IMR-90 (cell line): ENCODE measurements around the gene CCDC77. TPM values are rescaled to one million over a fixed set of nuclear protein-coding genes. Genes with fewer than 3 reads are reported as not detected.

ENCODE experiments used
- ATAC-seq: fragments of 200-7000 bp; cut with Tn5 transposase; 2 replicates; pipeline ENCODE4 v1.9.1; 2020; ENCODE audit warnings: low read depth, mild to moderate bottlenecking, moderate library complexity
- BruUV-seq: library from RNA; stranded (reverse); fragments of 400-500 nt; replicated peaks from 2 replicates; lab custom pipeline; 2021; lab: Mats Ljungman, UMichigan
- CTCF ChIA-PET: fragments of 300-600 bp; formaldehyde crosslinking; extraction: SDS; loops from one replicate; lab custom pipeline; 2021; ENCODE audit warnings: antibody characterized with exemption; lab: Yijun Ruan, JAX
- POLR2A ChIA-PET: fragments of 300-600 bp; sonication (Branson Sonifier 250); formaldehyde crosslinking; loops from one replicate; lab custom pipeline; 2022; ENCODE audit warnings: antibody characterized with exemption; ENCODE audit not compliant: unreplicated experiment; lab: Charles Lee
- DNase-seq: peaks from one replicate; pipeline ENCODE4 v3.0.0; 2013
- H2AFZ ChIP-seq: replicated peaks from 2 replicates; pipeline ENCODE3; 2013; ENCODE audit warnings: low read length, mild to moderate bottlenecking; ENCODE audit not compliant: poor library complexity
- H2AK5ac ChIP-seq: 2 replicates; pipeline ENCODE4 v1.6.1; 2013; ENCODE audit warnings: low read depth, low read length, inconsistent platforms
- H2AK9ac ChIP-seq: replicated peaks from 2 replicates; pipeline ENCODE3; 2013; ENCODE audit warnings: mild to moderate bottlenecking, low read depth, low read length, moderate library complexity; ENCODE audit not compliant: poor library complexity
- H2BK120ac ChIP-seq: 2 replicates; pipeline ENCODE4 v1.6.1; 2013; ENCODE audit warnings: low read depth, low read length, inconsistent platforms
- H2BK15ac ChIP-seq: 3 replicates; pipeline ENCODE4 v1.6.1; 2013; ENCODE audit warnings: low read depth, low read length, inconsistent platforms
- H2BK20ac ChIP-seq: 2 replicates; pipeline ENCODE4 v1.6.1; 2013; ENCODE audit warnings: low read depth, mild to moderate bottlenecking, inconsistent platforms, low read length, moderate library complexity
- H2BK5ac ChIP-seq: 2 replicates; pipeline ENCODE4 v1.6.1; 2013; ENCODE audit warnings: mild to moderate bottlenecking, low read depth, low read length, inconsistent platforms; ENCODE audit not compliant: poor library complexity, severe bottlenecking
- H3K14ac ChIP-seq: replicated peaks from 2 replicates; pipeline ENCODE4 v1.6.1; 2013; ENCODE audit warnings: low read depth, low read length, inconsistent platforms
- H3K18ac ChIP-seq: 2 replicates; pipeline ENCODE4 v1.6.1; 2013; ENCODE audit warnings: low read depth, low read length, control low read depth
- H3K23ac ChIP-seq: 2 replicates; pipeline ENCODE4 v1.6.1; 2013; ENCODE audit warnings: low read depth, low read length, inconsistent platforms
- H3K27ac ChIP-seq: 2 replicates; pipeline ENCODE4 v1.5.1; 2013; ENCODE audit warnings: mild to moderate bottlenecking, control low read depth, low read length; ENCODE audit not compliant: insufficient read depth
- H3K27me3 ChIP-seq: 2 replicates; pipeline ENCODE4 v1.6.1; 2013; ENCODE audit warnings: low read length; ENCODE audit not compliant: control insufficient read depth, insufficient read depth
- H3K36me3 ChIP-seq: 2 replicates; pipeline ENCODE4 v1.6.1; 2013; ENCODE audit warnings: low read length, mixed read lengths; ENCODE audit not compliant: control insufficient read depth, insufficient read depth
- H3K4ac ChIP-seq: 2 replicates; pipeline ENCODE4 v1.6.1; 2013; ENCODE audit warnings: low read depth, low read length, inconsistent platforms
- H3K4me1 ChIP-seq: 2 replicates; pipeline ENCODE4 v1.6.1; 2013; ENCODE audit warnings: low read length, mixed read lengths; ENCODE audit not compliant: control insufficient read depth, insufficient read depth
- H3K4me2 ChIP-seq: 2 replicates; pipeline ENCODE4 v1.6.1; 2013; ENCODE audit warnings: low read depth, mild to moderate bottlenecking, control low read depth, low read length, moderate library complexity
- H3K4me3 ChIP-seq: 2 replicates; pipeline ENCODE4 v1.5.1; 2013; ENCODE audit warnings: low read depth, mild to moderate bottlenecking, control low read depth, low read length, moderate library complexity; ENCODE audit not compliant: insufficient read depth
- H3K56ac ChIP-seq: 2 replicates; pipeline ENCODE4 v1.6.1; 2013; ENCODE audit warnings: low read length, inconsistent platforms; ENCODE audit not compliant: insufficient read depth; ENCODE audit errors: extremely low read depth
- H3K79me1 ChIP-seq, 2 experiments: 2 replicates each; pipeline ENCODE4 v1.6.1; 2013; ENCODE audit warnings: low read length in 2 of 2, inconsistent platforms in 1 of 2, low read depth in 1 of 2
- H3K9ac ChIP-seq: 2 replicates; pipeline ENCODE4 v1.6.1; 2013; ENCODE audit warnings: low read depth, low read length, control low read depth
- H3K9me1 ChIP-seq: 2 replicates; pipeline ENCODE4 v1.6.1; 2013; ENCODE audit warnings: low read length, inconsistent platforms; ENCODE audit not compliant: insufficient read depth
- H3K9me3 ChIP-seq: 2 replicates; pipeline ENCODE4 v1.6.1; 2013; ENCODE audit warnings: low read length; ENCODE audit not compliant: control insufficient read depth, insufficient read depth
- H4K20me1 ChIP-seq: 2 replicates; pipeline ENCODE4 v1.6.1; 2013; ENCODE audit warnings: low read length, inconsistent platforms; ENCODE audit not compliant: insufficient read depth
- H4K5ac ChIP-seq: 2 replicates; pipeline ENCODE4 v1.6.1; 2013; ENCODE audit warnings: mild to moderate bottlenecking, low read depth, low read length, control low read depth
- H4K8ac ChIP-seq, 2 experiments: 2 replicates each; pipeline ENCODE4 v1.6.1; 2013; ENCODE audit warnings: low read depth in 2 of 2, low read length in 2 of 2, control low read depth in 1 of 2, inconsistent platforms in 1 of 2
- H4K91ac ChIP-seq: 2 replicates; pipeline ENCODE4 v1.6.1; 2013; ENCODE audit warnings: low read depth, low read length, inconsistent platforms; ENCODE audit not compliant: insufficient read depth
- BHLHE40 ChIP-seq: fragments of 150-350 bp; IDR thresholded peaks from 2 replicates; pipeline ENCODE4 v1.6.1; 2016; ENCODE audit warnings: mild to moderate bottlenecking, low read depth, low read length
- CHD1 ChIP-seq: IDR thresholded peaks from 2 replicates; pipeline ENCODE4 v1.6.1; 2012; ENCODE audit warnings: low read depth, low read length, improper control_type of control experiment
- FOS ChIP-seq: fragments of 150-350 bp; IDR thresholded peaks from 2 replicates; pipeline ENCODE4 v1.6.1; 2016; ENCODE audit warnings: low read depth, low read length
- MAZ ChIP-seq: IDR thresholded peaks from 2 replicates; pipeline ENCODE4 v1.6.1; 2012; ENCODE audit warnings: low read depth, mild to moderate bottlenecking, low read length, improper control_type of control experiment, moderate library complexity, borderline replicate concordance
- NFE2L2 ChIP-seq: fragments of 150-350 bp; IDR thresholded peaks from 2 replicates; pipeline ENCODE4 v1.6.1; 2016; ENCODE audit warnings: low read depth, mild to moderate bottlenecking, low read length
- RCOR1 ChIP-seq: IDR thresholded peaks from 2 replicates; pipeline ENCODE4 v1.6.1; 2012; ENCODE audit warnings: mild to moderate bottlenecking, low read length, improper control_type of control experiment; ENCODE audit not compliant: insufficient replicate concordance
- WGBS, 2 experiments: methylation state at CpG; one replicate each; pipeline versions ENCODE4 v1.1.5 to v1.1.7; 2013; ENCODE audit warnings: missing lambda C conversion rate in 2 of 2; ENCODE audit not compliant: insufficient read length in 1 of 2; ENCODE audit errors: extremely low coverage in 2 of 2; 5-methylcytosine and 5-hydroxymethylcytosine counted together
- dilution Hi-C: fragments of 300-500 bp; cut with HindIII; formaldehyde crosslinking; loops from one replicate; pipeline ENCODE4 v1.14.3; 2018; ENCODE audit warnings: low sequenced_read_pairs; ENCODE audit not compliant: unreplicated experiment
- in situ Hi-C: fragments of 300-500 bp; cut with MboI; formaldehyde crosslinking; loops from 3 replicates; pipeline ENCODE4 v1.14.3; 2019; ENCODE audit warnings: low sequenced_read_pairs, inconsistent platforms, mixed read lengths
- intact Hi-C: fragments of 100-400 bp; cut with micrococcal nuclease; formaldehyde crosslinking; loops from 2 replicates; pipeline ENCODE4 v1.10.0; 2022
- polyA plus RNA-seq, 3 experiments: library from polyadenylated mRNA; depleted of rRNA; stranded (reverse); fragments of >200 nt; gene quantifications; 2 replicates each; pipeline ENCODE4 v1.2.3, GENCODE V29; 2012; ENCODE audit warnings: low replicate concordance in 1 of 3
- total RNA-seq: library from RNA; depleted of rRNA; stranded (reverse); fragments of >200 nt; gene quantifications from 2 replicates; pipeline ENCODE4 v1.2.3, GENCODE V29; 2012
- TF ChIP-seq, protein P1 (sequence below): fragments of 150-350 bp; IDR thresholded peaks from 2 replicates; pipeline ENCODE4 v1.6.1; 2017; ENCODE audit warnings: mild to moderate bottlenecking, antibody characterized with exemption, low read length, low read depth
- TF ChIP-seq, protein P2 (sequence below): fragments of 150-350 bp; IDR thresholded peaks from 2 replicates; pipeline ENCODE4 v1.6.1; 2016; ENCODE audit warnings: low read depth, mild to moderate bottlenecking, low read length, moderate library complexity, borderline replicate concordance

The CCDC77 gene
- total and polyA plus RNA-seq, 2 of the 4 experiments (the other 2 are of a cell fraction) = 6.6 to 7.2 TPM

DNA sequence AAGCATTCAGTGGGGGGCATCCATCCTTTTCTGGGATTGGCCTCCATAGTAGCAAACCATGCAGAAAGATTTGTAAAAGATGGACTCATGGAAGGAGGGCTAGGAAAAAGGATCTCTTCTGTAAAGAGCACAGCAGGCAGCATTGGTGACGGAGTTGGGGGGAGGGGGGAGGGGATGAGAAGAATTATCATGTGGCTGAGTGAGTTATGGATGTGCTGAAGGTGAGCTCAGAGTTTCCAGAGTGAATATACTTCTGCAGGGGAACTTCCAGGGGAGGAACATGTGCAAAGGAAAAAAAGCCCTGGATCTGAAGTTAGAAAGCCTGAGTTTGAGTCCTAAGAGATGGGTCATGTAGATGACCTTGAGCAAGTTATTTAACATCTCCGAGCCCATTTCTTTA, 54.4 kb downstream of the CCDC77 start:
- Histone ChIP-seq H2AK9ac (no peak overlapping the region), H3K4ac (no peak overlapping the region), H3K9me3 (peaks cover 2% of the 10 kb centered on the region; the same call in 1 of the 2 replicates), H3K27me3 (peaks cover 63% of the 10 kb centered on the region), H3K36me3 (no peaks in the 10 kb centered on the region), H2AFZ (no peak overlapping the region), H3K79me1 (no peaks in the 10 kb centered on the region), H3K4me2 (no peak overlapping the region), H3K23ac (no peak overlapping the region), H2BK15ac (no peak overlapping the region), H4K8ac (no peak overlapping the region), H2BK20ac (no peak overlapping the region), H4K20me1 (no peaks in the 10 kb centered on the region), H3K56ac (no peak overlapping the region), H3K4me3 (no peak overlapping the region), H3K4me1 (peaks cover 2% of the 10 kb centered on the region; the same call in 1 of the 2 replicates), H3K9ac (no peak overlapping the region), H3K18ac (no peak overlapping the region), H4K91ac (no peak overlapping the region), H4K5ac (no peak overlapping the region), H2BK5ac (no peak overlapping the region), H3K9me1 (no peaks in the 10 kb centered on the region), H3K14ac (no peak overlapping the region), H2AK5ac (no peak overlapping the region), H3K27ac (no peak overlapping the region), H2BK120ac (no peak overlapping the region)
- intact Hi-C loops (no loop called here), in situ Hi-C loops (no loop called here), dilution Hi-C loops (no loop called here)
- no peak for ATAC-seq
- POLR2A ChIA-PET = no interaction called here
- CTCF ChIA-PET = no interaction called here
- TF ChIP-seq, protein P1, sequence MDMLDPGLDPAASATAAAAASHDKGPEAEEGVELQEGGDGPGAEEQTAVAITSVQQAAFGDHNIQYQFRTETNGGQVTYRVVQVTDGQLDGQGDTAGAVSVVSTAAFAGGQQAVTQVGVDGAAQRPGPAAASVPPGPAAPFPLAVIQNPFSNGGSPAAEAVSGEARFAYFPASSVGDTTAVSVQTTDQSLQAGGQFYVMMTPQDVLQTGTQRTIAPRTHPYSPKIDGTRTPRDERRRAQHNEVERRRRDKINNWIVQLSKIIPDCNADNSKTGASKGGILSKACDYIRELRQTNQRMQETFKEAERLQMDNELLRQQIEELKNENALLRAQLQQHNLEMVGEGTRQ = no peak
- no peak for TF ChIP-seq MAZ
- TF ChIP-seq, protein P2, sequence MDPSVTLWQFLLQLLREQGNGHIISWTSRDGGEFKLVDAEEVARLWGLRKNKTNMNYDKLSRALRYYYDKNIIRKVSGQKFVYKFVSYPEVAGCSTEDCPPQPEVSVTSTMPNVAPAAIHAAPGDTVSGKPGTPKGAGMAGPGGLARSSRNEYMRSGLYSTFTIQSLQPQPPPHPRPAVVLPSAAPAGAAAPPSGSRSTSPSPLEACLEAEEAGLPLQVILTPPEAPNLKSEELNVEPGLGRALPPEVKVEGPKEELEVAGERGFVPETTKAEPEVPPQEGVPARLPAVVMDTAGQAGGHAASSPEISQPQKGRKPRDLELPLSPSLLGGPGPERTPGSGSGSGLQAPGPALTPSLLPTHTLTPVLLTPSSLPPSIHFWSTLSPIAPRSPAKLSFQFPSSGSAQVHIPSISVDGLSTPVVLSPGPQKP = no peak
- TF ChIP-seq NFE2L2 = no peak
- TF ChIP-seq RCOR1 = no peak
- no peak for TF ChIP-seq CHD1
- TF ChIP-seq FOS = no peak
- no peak for TF ChIP-seq BHLHE40
- DNase-seq = no peak
- BruUV-seq = no TSS peak
- 0% methylated on average over 1 of the region's 2 CpGs; no CpG with 5 or more reads in 1 of the 2 experiments for whole genome bisulfite sequencing, 2 experiments
